GM12891 (cell line): ENCODE data around the gene RIBC2.
"Not testable (repeated sequence)": the region's sequence is repeated elsewhere in the genome, so short reads cannot be mapped to it uniquely, and the experiment has no call there.

Experiments
- DNase-seq: peaks from one replicate; pipeline ENCODE4 v3.0.0; 2011; ENCODE audit warnings: low spot score; ENCODE audit not compliant: insufficient read length
- FAIRE-seq: peaks from 2 replicates; lab custom pipeline; 2011; peaks lifted over from hg19 to GRCh38; lab: Jason Lieb, UNC
- PAX5 ChIP-seq: IDR thresholded peaks from 2 replicates; pipeline ENCODE4 v1.6.1; 2011; ENCODE audit warnings: low read length, moderate library complexity, mild to moderate bottlenecking; ENCODE audit not compliant: insufficient read depth, severe bottlenecking
- POLR2A ChIP-seq: IDR thresholded peaks from 2 replicates; pipeline ENCODE4 v1.6.1; 2011; ENCODE audit warnings: low read depth, low read length, control low read depth
- POLR2AphosphoS5 ChIP-seq: IDR thresholded peaks from 2 replicates; pipeline ENCODE4 v1.6.1; 2011; ENCODE audit warnings: low read depth, low read length, control low read depth
- POU2F2 ChIP-seq: IDR thresholded peaks from 2 replicates; pipeline ENCODE4 v1.6.1; 2011; ENCODE audit warnings: low read depth, mild to moderate bottlenecking, control low read depth, low read length, moderate library complexity
- SPI1 ChIP-seq: IDR thresholded peaks from 2 replicates; pipeline ENCODE4 v1.6.1; 2011; ENCODE audit warnings: low read depth, low read length, control low read depth
- TAF1 ChIP-seq: IDR thresholded peaks from 2 replicates; pipeline ENCODE4 v1.6.1; 2011; ENCODE audit warnings: low read depth, low read length, control low read depth

Gene RIBC2

DNA sequence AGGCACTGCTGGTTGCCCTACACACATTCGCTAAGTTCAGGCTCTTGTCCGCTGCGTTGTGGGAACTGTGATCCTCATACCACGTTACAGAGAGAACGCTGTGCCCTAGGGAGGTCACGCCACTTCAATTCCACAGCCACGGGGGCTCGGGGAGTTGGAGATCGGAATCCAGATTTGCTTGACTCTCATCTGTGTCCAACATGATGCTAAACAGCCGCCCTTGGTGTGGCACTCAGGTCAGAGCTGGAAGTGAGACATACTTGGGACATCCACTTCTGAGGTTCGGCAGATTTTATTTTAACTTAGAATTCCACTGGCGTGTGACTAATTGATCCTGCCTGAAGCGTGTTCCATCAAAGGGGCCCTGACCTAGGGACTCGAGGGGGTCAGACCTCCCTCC is 41.7 kb downstream of the RIBC2 start:
- FAIRE-seq: no peak
- no peak for DNase-seq

DNA sequence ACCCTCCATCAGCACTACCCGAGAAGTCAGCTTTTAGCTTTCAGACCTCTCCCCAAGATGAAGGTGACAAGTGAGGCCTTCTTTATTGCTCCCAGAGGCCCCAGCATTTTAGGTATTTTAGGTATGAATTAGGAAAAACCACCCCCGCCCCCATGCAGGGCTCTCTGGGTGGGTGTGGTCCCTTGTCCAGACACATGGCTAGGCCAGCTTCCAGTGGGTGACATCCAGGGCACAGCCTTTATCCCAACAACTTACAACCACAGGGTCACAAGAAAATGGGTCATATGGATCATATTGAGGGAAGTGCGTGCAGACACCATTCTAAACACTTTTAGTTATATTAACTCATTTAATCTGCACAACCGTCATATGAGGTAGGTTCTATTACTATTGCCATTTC is 42.1 kb downstream of the RIBC2 start:
- no peak for DNase-seq
- FAIRE-seq: no peak
- TF ChIP-seq PAX5: no peak
- no peak for TF ChIP-seq POLR2A
- no peak for TF ChIP-seq TAF1
- TF ChIP-seq SPI1: no peak
- TF ChIP-seq POLR2AphosphoS5: no peak
- TF ChIP-seq POU2F2: no peak

More for the DNA sequence above, 41.7 kb downstream of the RIBC2 start:
- TF ChIP-seq SPI1: no peak
- TF ChIP-seq PAX5: no peak
- TF ChIP-seq POU2F2: no peak
- no peak for TF ChIP-seq POLR2A
- no peak for TF ChIP-seq TAF1
- no peak for TF ChIP-seq POLR2AphosphoS5

DNA sequence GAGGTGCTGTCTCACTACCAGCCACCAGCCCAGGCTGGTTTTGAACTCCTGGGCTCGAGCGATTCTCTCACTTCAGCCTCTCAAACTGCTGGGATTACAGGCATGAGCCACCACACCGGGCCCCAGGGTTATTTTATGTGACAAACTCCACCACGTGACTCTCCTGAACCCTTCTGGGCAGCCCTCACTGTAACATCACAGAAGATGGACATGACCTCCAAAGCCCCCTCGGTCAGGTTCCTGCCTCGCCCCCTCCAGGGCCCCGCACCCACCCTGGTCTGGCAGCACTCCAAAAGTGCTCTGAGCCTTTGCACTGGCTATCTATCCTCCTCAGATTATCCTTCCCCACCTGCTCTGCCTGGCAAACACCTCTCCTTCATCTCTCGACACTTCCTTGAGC is 43.3 kb downstream of the RIBC2 start:
- FAIRE-seq (no peak), DNase-seq (no peak)
- TF ChIP-seq TAF1 (no peak), SPI1 (no peak), PAX5 (no peak), POLR2AphosphoS5 (no peak), POLR2A (no peak), POU2F2 (no peak)

DNA sequence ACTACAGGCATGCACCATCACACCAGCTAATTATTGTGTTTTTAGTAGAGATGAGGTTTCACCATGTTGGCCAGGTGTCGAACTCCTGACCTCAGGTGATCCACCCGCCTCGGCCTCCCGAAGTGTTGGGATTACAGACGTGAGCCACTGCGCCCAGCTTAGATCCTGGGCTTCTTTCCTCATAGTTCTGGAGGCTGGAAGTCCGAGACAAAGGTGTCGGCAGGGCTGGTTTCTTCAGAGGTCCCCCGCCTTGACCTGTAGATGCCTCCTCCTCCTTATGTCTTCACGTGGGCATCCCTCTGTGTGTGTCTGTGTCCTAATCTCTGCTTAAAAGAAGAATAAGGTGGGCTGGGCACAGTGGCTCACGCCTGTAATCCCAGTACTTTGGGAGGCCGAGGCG is 45.0 kb downstream of the RIBC2 start:
- no peak for TF ChIP-seq SPI1
- no peak for TF ChIP-seq PAX5
- TF ChIP-seq POLR2AphosphoS5: no peak
- TF ChIP-seq POU2F2: no peak
- no peak for TF ChIP-seq POLR2A
- no peak for TF ChIP-seq TAF1
- FAIRE-seq (no peak), DNase-seq (no peak)

DNA sequence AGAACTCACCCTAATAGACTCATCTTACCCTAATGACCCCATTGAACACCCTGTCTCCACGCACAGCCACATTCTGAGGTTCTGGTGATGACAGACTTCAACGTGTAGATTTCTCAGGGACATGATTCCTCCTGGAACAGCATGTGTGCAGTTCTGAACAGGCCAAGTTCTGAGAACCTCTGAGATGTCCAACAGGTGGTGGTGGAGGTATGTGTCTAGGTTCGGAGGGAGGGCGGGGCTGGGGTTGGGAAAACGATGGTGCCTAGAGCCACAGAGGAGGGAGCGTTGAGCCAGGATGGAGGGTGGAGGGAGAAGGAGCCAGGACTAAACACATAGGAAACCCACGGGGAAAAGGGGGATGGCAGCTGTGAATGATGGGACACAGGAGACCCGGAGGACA is 45.7 kb downstream of the RIBC2 start:
- FAIRE-seq (no peak), DNase-seq (no peak)
- TF ChIP-seq PAX5 (no peak), TAF1 (no peak), SPI1 (no peak), POLR2AphosphoS5 (no peak), POLR2A (no peak), POU2F2 (no peak)

DNA sequence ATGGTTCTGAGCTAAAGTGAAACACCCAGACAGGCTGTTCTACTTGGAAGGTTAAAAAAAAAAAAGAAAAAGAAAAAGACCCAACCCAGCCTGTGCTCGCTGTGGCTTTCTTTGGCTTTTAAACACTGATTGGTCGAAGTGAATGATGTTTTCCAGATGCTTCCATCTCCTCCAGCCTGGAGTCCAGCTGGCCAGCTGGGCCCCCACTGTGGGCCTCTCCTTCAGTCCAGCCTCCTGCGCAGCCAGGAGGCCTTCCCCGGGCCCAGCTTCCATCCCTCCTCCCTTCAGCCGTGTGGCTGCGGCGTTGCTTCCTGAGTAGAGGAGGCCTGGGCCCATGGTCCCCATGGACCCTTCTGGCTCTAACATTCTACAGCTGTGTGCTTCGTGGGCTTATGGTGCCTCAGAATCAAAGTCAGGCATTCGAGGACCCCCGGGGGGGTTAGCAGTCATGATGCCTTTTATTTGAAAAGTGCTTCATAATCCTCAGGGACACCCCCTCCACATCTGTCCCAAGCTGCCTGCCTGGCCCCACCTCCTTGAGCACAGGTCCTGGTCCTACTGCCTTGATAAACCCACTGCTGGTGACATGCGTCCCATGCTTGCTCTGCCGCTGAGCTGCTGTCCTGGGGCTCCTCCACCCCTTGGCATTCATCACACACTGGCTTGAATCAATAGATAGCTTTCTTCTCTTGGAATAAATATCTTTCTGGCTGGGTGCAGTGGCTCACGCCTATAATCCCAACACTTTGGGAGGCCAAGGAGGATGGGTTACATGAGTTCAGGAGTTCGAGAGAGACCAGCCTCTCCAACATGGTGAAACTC is 47.0 kb downstream of the RIBC2 start:
- DNase-seq: no peak
- TF ChIP-seq SPI1: no peak
- no peak for TF ChIP-seq POLR2AphosphoS5
- no peak for TF ChIP-seq TAF1
- no peak for TF ChIP-seq PAX5
- TF ChIP-seq POU2F2: no peak
- TF ChIP-seq POLR2A: no peak
- FAIRE-seq: no peak

DNA sequence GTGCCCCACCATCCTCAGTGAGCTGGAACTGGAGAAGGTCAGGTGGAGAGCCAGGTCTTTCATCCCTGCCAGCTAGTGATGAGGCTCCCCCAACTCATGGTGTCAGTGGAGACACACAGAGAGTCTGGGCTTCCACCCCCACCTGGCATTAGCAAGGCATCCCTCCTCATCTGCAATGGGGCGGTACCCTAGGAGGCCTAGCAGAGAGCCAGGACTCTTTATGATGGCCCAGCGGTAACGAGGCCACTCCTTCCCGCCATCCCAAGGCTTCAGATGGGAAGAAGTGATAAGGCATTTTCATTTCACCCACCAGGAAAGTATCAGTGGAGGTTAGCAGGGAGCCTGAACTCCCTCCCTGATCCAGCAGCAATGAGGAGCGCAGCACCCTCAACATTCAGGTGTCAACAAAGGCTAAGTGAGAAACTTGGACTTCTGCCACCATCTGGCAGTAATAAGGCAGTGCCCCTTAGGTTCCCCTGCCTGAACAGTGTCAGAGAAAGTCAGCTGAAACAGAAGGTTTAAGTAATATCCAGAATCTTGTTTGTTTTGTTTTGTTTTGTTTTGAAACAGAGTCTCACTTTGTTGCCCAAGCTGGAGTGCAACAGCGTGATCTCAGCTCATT is 48.7 kb downstream of the RIBC2 start:
- FAIRE-seq (no peak), DNase-seq (no peak)

DNA sequence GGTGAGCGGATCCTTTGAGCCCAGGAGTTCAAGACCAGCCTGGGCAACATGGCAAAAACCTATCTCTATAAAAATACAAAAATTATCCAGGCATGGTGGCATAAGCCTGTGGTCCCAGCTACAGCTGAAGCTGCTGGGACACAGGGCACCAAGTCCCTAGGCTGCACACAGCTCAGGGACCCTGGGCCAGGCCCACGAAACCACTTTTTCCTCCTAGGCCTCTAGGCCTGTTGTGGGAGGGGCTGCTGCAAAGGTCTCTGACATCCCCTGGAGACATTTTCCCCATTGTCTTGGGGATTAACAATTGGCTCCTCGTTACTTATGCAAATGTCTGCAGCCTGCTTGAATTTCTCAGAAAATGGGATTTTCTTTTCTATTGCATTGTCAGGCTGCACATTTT is 50.2 kb downstream of the RIBC2 start:
- FAIRE-seq: not testable (repeated sequence)

More for the DNA sequence above, 48.7 kb downstream of the RIBC2 start:
- no peak for TF ChIP-seq POLR2A
- no peak for TF ChIP-seq TAF1
- no peak for TF ChIP-seq POU2F2
- TF ChIP-seq SPI1: no peak
- TF ChIP-seq PAX5: no peak
- TF ChIP-seq POLR2AphosphoS5: no peak

DNA sequence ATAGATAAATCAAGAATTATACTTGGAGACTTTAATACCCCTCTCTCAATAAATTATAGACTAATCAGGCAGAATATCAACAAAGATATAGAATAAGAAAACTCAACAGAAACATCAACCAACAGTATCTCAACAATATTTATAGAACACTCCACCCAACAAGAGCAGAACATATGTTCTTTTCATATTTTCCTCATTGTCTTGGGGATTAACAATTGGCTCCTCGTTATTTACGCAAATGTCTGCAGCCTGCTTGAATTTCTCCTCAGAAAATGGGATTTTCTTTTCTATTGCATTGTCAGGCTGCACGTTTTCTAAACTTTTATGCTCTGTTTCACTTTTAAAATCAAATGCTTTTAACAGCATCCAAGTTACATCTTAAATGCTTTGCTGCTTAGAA is 52.1 kb downstream of the RIBC2 start:
- no peak for TF ChIP-seq TAF1
- no peak for TF ChIP-seq POU2F2
- no peak for TF ChIP-seq POLR2A
- no peak for TF ChIP-seq POLR2AphosphoS5
- TF ChIP-seq PAX5: no peak
- TF ChIP-seq SPI1: no peak
- DNase-seq (no peak), FAIRE-seq (no peak)

More for the DNA sequence above, 50.2 kb downstream of the RIBC2 start:
- DNase-seq: not testable (repeated sequence)

DNA sequence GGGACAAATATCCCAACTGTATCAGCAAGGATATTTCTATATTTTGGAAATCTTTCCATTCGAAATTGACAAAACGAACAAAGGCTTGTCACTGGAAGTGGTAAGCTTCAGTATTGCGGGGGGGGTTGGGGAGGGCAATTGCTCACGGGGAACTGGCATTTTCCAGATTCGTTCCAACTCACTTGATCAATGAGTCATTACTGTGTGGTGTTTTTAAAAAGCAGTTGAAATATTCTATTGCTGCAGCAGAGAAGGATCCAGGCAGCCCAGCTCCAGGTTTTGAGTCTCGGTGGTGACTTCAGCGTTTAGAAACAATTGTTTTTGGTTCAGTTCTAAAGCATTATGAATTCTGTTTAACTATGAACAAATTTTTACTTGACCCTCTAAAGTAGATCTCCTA is 55.4 kb downstream of the RIBC2 start:
- no peak for FAIRE-seq

More for the DNA sequence above, 55.4 kb downstream of the RIBC2 start:
- TF ChIP-seq SPI1: no peak
- no peak for TF ChIP-seq PAX5
- TF ChIP-seq POLR2A: no peak
- no peak for TF ChIP-seq TAF1
- TF ChIP-seq POLR2AphosphoS5: no peak
- no peak for TF ChIP-seq POU2F2
- DNase-seq: no peak
